ENCODE data around the gene PLCH1. TPM values are rescaled to one million over a fixed set of nuclear protein-coding genes. Genes with fewer than 3 reads are reported as not detected.
"Not testable (repeated sequence)": the region's sequence is repeated elsewhere in the genome, so short reads cannot be mapped to it uniquely, and the experiment has no call there.

PLCH1 gene
- total RNA-seq, 1 donor from 2014 or later, result 10.9 TPM

DNA sequence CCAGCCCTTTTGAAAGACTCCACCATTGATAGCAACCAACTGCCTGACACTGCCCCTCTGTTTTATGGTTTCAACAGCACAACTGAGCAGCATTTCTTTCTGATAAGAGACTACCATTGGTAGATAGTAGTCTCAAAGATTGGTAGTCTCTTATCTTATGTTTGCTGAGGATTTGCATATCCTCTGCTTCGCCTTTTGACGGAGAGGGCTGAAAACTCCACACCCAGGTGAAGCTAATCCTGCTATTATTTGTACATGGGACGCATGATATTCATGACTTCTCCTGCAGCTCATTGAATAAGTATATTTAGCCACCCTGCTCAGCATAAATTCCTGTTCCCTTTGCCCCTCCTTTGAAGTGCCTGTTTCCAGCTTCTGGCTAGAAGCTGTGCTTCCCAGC lies 332.0 kb downstream of the PLCH1 start:
- no peak for DNase-seq

DNA sequence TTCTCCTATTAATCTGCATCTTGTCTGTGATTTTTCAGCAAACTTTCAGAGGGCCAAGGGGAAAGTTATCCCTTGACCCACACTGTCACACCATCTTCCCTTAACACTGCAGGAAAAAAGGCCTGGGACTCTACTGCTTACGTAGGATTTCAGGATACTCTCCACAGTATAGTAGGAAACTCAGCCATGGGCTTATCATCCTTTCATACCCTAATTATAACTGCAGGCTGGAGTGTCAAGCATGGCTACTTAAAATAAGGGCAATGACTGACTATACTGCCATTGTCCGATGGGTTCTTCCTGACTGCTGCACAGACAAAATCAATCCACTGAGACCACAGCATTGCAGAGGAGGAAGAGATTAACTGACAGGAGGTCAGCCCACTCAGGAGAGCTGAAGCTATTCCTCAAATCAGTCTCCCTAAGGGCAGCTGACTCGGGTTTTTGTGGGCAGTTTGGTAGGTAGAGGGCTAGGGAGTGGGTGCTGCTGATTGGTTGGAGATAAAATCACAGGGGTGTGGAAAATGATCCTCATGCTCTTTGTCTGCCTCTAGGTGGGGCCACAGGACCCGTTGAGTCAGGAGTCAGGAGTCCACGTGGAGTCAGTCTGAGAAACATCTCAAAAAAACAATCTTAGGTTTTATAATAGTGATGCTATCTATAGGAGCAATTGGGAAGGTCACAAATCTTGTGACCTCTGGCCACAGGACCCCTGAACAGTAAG lies 333.2 kb downstream of the PLCH1 start:
- DNase-seq, result no peak

DNA sequence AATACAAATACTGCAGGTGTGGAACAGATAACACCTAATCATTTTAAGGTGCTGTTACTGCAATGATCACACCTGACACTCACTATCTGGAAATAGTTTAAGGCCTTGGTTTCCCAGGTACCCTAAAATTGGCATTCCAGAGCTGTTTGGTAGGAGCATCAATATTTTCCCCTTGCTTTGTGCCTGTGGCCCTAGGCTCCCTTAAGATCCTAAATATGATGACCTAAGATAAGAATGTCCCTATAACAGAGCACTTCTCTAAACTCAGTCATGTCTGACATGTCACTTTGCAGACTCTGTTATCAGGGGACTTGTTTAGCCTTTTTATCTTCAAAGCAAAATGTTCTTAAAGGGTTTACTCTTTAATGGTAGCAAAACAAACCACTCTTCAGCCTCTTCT lies 335.5 kb downstream of the PLCH1 start:
- DNase-seq, result no peak

DNA sequence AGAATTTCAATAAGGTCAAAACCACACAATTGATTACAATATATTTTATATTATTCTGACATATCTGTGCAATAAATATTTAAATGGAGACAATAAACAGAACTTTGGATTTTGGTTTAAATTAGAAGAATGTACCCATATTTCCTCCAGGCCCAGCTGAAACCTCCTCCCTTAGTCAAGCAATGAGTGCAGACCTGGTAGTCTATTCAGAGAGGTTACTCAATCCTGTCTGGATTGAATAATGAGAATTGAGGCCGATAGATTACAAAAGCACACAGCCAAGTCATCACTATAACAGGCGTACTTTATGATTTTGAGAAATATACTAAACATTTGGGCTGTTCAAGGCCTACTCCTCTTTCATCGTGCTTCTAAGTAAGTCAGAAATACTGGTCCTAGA lies 336.9 kb downstream of the PLCH1 start:
- DNase-seq, result no peak

DNA sequence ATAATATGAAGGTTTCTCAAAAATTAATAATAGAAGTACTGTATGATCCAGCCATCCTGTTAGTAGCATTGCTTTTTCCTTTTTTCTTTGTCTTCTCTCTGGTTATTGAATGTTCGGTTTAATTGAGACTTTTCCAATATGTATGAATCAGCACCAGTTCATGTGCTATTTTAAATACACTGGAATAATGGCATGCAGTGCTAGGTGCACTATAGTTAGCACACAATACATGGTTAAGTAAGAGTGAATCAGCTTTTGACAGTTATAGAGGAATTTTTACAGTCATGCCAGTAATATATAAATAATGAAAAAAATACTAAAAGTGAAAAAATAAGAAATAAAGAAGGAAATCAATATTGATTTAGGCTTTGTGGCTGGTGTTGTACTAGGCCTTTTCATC lies 337.5 kb downstream of the PLCH1 start:
- no peak for DNase-seq

DNA sequence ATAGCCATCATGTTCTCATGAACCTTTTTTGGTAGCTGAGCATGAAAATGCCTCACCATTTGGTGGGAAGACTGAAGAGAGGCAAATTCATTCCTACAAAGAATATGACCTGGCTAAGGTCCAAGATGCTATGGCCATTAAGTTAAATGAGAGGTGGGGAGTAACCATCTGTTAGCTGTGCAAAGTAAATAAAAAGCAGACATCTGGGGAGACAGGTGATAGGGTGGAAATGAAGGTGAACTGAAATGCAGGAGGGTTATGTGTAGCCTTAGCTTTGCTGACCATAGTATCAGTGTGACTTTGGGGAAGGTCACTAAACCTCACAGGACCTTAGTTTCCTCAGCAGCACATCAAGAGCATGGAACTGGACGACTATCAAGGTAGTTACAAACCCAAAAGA lies 340.4 kb downstream of the PLCH1 start:
- DNase-seq, result no peak

DNA sequence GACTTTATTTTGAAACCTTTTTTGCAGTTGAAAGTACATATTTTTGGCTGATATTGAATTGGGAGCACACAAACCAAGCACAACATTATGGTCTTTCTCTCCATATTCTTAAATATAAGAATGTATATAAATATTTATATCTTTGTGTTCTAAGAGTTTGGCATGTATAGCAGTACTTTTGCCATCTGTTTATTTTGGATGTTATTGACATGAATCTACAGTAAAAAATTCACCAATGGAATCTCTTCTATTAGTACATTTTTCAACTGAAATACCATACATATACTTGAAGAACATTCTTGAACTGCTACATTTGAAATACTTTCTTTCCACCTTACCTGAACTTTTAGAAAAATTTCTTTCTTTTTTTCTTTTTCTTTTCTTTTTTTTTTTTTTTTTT lies 342.2 kb downstream of the PLCH1 start:
- no peak for DNase-seq

DNA sequence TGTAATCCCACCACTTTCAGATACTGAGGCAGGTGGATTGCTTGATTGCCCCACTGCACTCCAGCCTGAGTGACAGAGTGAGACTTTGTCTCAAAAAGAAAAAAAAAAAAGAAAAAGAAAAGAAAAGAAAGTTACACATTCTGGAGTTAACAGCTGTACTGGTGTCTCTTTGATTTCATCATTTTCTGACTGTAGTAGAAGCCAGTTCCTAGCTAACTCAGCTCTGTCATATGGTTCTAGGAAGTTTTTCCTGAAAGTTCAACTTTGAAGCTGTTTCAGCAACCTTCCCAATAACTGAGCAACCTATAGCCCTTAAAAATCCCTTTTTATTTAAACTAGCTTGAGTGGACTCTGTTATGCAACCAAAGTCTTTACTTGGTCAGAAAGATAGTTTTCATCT lies 346.8 kb downstream of the PLCH1 start:
- no peak for DNase-seq

DNA sequence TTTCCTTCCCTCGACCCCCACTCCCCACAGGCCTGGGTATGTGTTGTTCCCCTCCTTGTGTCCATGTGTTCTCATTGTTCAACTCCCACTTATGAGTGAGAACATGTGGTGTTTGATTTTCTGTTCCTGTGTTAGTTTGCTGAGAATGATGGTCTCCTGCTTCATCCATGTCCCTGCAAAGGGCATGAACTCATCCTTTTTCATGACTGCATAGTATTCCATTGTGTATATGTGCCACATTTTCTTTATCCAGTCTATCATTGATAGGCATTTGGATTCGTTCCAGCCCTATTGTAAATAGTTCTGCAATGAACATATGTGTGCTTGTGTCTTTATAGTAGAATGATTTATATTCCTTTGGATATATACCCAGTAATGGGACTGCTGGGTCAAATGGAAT lies 350.0 kb downstream of the PLCH1 start:
- not testable (repeated sequence) for DNase-seq

DNA sequence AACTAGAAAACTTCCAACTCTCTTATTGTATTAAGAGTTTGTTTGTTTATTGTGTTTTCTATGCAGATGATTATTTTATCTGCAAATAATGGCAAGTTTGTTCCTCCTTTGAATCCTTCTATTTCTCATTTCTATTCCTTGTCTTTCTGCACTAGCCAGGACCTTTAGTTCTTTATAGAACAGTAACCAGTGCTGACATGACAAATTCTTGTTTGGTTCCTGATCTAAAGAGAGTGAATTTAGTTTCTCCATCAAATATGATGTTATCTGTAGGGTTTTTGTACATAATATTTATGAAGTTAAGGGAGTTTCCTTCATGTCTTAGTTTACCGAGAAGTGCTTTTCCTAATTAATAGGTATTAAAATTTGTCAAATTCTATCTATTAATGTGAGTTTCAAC lies 350.6 kb downstream of the PLCH1 start:
- DNase-seq, result no peak

DNA sequence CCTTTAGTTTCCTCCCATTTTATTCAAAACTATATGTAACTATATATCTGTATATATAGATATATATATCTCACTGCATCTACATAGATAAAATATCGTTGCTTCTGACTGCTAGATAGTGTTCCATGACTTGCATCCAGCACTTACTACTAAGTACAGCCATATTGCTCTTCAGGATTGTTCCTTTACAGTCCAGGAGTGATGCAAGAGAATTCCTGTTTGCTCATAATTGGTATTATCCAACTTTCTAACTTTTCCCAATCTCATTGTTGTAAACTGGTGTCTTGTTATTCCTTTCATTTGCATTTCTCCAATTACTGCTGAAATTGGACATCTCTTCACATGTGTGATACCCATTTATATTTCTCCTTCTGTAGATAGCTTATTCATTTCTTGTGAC lies 351.6 kb downstream of the PLCH1 start:
- no peak for DNase-seq

DNA sequence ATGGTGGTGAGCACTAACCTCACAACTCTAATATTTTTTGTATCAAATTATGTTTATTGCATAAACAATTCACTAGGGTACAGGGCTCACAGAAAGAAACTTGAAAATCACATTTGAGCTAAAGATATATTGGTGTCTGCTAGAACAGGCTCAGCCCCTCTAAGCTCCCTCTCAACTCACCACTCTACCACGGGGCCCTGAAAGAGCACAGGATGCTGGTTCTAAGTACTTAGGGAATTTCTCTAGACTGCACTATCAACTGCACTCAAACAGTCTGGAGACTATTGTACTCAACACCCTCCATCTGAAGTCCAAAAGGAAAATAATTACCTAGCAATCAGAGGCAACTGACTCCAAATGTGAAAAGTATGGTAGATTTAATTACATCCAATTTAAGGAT lies 352.7 kb downstream of the PLCH1 start:
- DNase-seq, result no peak

DNA sequence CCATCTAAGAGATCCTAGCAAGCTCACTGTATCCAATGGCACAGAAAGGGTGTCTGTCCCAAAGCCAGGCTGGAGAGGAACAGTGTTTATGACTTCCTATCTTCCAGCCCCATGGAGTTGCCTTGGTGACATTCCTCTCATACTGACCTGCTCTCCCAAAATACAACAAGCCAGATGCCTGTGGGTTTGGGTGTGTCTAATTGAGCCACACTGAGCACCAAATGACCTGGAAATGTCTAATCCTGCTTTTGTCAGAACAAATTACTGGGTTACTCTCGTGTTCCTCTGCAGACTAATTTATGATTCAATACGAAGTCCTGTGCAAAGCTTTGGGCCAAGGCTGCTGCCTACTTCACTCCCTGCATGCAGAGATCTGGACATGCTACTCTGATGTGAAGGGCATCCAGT lies 353.3 kb downstream of the PLCH1 start:
- no peak for DNase-seq

DNA sequence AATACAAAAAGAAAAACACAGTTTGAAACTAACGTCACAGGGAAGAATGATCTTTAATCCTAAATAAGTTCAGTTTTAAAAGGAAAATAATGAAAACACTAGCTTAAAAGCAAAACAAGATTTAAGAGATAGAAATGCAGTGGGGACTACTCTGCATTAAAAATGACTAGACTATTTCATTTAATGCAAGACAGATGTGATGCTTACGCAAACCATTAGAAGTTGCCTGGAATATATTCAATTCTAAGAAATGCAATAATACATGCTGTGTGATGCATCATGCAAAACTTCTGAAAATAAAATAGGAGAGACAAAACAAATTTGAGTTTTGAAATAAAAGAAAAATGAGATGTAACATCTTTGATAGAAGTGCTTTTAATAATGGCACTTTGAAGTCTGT lies 353.8 kb downstream of the PLCH1 start:
- no peak for DNase-seq

DNA sequence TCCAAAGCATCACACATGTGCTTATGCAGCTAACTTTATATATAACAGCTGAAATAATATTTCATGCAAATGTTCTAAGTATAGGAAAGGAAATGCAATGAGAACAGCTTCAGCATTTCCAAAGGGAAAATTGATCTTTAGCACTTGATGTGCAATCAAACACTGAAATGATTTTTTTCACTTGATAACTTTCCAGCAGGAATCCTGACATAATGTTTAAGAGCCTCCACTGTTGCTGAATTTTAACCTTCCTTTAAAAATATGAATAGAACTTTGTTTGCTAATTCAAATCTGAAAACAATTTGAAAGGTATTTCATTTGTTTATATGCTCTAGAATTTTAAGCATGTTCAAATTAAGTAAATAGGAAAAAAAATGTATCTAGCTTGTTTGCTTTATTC lies 354.5 kb downstream of the PLCH1 start:
- no peak for DNase-seq

DNA sequence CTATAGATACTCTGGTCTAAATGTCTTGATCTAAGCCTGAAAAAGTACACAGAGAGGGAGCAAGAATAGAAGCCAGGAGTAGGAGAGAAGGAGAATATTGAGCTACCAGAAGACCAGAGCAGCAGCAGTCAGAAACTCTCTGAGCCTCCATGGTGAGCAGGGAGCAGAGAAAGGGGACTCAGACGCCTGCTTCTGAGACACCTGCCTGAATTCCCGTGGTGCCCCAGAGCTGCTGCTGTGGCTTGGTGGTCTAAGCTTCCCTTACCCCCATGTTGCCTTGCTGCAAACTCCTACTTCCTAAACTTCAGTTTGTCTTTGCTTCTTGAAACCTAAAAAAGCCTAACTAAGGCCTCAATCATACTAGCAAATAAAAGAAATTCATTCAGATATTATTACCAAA lies 356.5 kb downstream of the PLCH1 start:
- no peak for DNase-seq

DNA sequence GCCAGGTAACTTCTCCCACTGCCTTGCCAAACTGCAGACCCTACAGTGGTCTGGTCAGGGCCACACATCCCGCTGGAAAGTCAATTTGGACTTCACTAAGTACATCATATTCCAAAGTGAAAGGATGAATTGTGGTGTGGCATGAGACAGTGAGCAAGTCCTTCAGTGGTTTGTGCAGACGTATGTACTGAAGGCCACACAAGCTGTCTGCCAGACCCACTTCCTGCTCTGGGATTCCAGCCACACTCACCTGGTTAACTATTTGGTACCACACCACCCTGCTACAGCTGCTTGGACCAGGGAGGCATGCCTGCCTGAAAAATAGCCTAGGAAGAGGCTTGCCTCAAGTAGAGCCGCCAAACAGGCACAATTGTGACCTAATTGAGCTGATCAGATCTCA lies 357.3 kb downstream of the PLCH1 start:
- no peak for DNase-seq

DNA sequence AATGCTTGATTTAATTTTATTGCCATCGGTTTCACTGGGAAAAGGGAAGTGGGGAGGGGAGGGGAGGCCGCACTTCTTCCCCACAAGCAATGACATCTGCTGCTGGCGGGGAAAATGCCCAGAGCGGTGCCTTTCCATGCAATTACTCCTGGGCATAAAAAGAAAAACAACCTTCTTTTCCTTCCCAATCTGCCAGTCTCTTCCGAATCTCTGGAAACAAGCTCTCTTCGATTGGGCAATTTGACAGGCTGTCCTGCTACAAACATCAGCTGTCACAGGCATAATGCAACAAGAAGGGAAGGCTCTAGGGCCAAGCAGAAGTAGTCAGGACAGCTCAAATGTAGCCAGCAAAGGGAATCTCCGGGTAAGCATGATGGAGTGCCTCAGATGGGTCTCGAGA lies 358.0 kb downstream of the PLCH1 start:
- no peak for DNase-seq

DNA sequence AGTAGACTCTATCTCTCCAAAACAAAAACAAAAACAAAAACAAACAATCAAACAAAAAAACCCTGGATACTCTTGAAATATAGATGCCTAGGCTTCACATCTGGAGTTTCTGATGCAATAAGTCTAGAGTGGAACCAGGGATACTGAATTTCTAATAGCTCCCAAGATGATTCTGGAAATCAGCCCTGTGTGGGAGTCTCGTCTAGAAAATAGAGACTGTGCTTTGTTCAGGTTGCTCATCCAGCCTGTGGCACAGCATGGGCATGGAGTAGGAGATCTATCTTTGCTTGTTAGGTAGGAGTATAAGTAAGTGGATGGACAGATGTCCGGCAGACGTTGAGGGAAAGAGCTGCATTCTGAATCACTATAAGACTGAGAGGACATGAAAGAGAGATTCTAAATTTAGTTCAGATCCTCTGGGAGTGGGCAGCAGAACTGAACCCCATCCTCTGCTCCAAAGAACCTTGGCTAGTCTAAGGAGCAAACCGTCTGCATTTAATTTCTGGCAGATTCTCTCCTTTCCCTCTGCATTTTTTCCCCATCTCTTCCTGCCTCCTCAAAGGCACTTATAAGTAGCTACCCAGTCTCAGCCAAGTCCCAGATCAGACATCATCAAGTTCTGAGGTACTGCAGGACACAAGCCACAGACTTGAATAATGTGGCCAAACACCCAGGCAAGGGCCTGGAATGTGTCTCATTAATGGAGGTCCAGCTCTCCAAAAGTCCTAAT lies 358.8 kb downstream of the PLCH1 start:
- no peak for DNase-seq

DNA sequence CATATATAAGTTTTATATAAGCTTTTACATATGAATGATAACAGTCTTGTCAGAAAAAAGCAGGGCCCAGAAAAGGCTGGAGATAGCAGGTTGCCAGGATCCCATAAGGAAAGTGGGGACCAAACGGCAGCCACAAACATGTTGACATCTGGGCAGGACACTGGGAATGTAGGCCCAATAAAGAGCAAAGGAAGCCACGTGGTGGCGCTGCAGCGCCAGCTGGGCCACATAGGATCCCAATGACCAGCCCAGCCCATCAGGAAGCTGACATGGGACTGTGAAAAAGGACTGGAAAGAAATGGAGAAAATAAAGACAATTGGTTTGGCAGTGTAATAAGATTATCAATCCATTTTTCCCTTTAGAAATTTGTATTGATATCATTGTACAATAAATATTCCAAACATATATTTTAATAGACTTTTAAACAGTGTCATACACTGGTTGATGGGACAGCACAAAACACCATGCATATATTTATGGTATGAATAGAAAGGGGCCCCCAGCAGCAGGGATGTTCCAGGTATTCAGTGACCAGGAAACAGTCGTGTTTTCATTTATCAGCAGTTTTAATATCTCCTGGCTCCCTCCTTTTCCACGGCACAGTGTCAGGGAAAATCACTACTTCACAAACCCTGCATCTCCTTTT lies 362.4 kb downstream of the PLCH1 start:
- no peak for DNase-seq

DNA sequence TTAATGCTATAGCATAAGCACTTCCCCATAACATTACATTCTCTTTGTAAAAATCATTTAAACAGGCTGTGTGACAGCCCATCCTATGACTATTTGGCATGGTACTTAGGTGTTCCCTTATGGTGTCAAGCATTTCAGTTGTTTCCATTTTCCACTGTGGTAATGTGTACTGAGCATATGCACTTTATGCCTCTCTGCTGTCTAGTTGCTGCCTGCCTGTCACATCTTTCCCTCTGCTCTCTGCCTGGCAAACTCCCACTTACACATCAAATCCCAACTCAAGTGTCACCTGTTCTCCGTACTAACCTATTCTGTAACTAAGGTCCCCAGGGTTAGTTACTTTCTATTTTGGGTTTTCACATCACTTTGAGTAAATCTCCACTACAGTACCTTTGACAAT lies 367.0 kb downstream of the PLCH1 start:
- no peak for DNase-seq

DNA sequence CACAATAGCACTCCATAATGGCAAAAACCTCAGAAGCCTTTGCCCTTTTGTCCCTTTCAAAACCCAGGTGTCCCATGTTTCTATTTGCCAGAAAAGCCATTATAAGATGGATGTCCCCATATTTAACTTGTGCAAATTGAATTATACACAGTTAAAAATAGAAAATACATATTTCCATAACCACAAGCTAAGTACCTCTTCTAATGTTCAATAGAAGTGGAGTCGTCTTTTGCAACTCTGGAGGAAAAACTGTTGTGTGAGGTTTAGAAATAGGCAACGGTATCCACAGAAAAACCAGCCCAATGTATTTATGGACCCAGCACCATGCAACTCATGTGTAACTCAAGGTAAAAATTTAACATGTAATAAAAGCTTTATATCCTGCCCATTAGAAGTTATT lies 367.8 kb downstream of the PLCH1 start:
- DNase-seq, result no peak

DNA sequence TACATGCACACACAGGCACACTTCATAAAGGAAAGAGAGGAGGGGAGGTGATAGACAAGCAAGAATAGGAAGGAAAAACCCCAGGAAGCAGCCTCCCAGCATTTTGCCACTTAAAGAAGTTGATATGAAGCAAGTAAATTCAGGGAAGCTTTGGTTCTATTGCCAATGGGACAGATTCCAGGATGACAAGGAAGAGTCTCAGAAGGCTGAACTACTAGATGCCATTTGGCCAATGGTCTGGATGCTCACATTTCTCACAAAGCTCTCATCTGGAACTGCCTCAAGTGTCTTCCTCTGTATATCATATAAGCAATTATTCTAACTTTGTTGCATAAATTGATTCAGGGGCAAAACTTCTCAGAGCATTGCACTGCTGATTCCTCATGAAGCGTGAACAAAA lies 372.6 kb downstream of the PLCH1 start:
- no peak for DNase-seq
